Breast epithelium (tissue), 3 donors: ENCODE results near the gene LRFN4.

Experiments used
- POLR2A ChIP-seq: fragments of 450-650 bp; IDR thresholded peaks from one replicate; pipeline ENCODE4 v1.6.1; 2016; ENCODE audit warnings: antibody characterized with exemption, mild to moderate bottlenecking, moderate library complexity
- POLR2AphosphoS5 ChIP-seq, 3 donors: sonication (generic); formaldehyde crosslinking; IDR thresholded peaks; one replicate each; pipeline ENCODE4 v1.6.1; 2017; ENCODE audit warnings: antibody characterized with exemption in 3 of 3
- TF ChIP-seq, protein P1 (sequence below), 3 donors: fragments of 450-650 bp; IDR thresholded peaks; one replicate each; pipeline ENCODE4 v1.5.1; 2016 to 2017; ENCODE audit warnings: antibody characterized with exemption in 3 of 3, mild to moderate bottlenecking in 3 of 3, moderate library complexity in 3 of 3

DNA sequence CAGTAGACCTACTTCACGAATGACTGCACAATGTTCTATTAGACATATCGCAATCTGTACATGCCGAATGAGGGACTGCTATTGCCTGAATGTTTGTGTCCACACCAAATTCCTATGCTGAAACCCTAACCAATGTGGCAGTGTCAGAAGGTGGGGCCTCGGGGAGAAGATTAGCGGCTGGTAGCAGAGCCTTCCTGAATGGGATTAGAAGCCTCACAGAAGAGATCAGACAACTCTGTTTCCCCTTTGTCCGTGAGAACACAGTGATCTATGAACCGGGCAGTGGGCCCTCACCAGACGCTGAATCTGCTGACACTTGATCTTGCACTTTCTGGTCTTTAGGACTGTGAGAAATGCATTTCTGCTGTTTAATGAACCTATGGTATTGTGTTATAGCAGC, 33.1 kb downstream of the LRFN4 start:
- TF ChIP-seq, protein P1, sequence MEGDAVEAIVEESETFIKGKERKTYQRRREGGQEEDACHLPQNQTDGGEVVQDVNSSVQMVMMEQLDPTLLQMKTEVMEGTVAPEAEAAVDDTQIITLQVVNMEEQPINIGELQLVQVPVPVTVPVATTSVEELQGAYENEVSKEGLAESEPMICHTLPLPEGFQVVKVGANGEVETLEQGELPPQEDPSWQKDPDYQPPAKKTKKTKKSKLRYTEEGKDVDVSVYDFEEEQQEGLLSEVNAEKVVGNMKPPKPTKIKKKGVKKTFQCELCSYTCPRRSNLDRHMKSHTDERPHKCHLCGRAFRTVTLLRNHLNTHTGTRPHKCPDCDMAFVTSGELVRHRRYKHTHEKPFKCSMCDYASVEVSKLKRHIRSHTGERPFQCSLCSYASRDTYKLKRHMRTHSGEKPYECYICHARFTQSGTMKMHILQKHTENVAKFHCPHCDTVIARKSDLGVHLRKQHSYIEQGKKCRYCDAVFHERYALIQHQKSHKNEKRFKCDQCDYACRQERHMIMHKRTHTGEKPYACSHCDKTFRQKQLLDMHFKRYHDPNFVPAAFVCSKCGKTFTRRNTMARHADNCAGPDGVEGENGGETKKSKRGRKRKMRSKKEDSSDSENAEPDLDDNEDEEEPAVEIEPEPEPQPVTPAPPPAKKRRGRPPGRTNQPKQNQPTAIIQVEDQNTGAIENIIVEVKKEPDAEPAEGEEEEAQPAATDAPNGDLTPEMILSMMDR (IDR thresholded peaks at IDR 0.05): no peak
- no peak for TF ChIP-seq POLR2A
- TF ChIP-seq POLR2AphosphoS5 (IDR thresholded peaks at IDR 0.05): no peak
